ENCODE results near the gene ULK4.

The ULK4 gene

GRCh38 chr3:41258239-41258800 is 703.6 kb downstream of the ULK4 start:
- no peak for DNase-seq (ENCODE audit: low spot score)

GRCh38 chr3:41251593-41251992 is 710.3 kb downstream of the ULK4 start:
- DNase-seq (ENCODE audit: low spot score) = no peak

GRCh38 chr3:41250825-41251224 is 711.1 kb downstream of the ULK4 start:
- no peak for DNase-seq (ENCODE audit: low spot score)

- DNase-seq (ENCODE audit: low spot score) = no peak
These were observed 712.6 kb downstream of the ULK4 start for GRCh38 chr3:41249318-41249717.

GRCh38 chr3:41248525-41248924 is 713.4 kb downstream of the ULK4 start:
- DNase-seq (ENCODE audit: low spot score) = no peak

- no peak for DNase-seq (ENCODE audit: low spot score)
These were observed 714.6 kb downstream of the ULK4 start for GRCh38 chr3:41247055-41248004.

- DNase-seq (ENCODE audit: low spot score) = no peak
These were observed 717.1 kb downstream of the ULK4 start for GRCh38 chr3:41244620-41245336.

- DNase-seq (ENCODE audit: low spot score) = no peak
These were observed 718.7 kb downstream of the ULK4 start for GRCh38 chr3:41243183-41243582.

- no peak for DNase-seq (ENCODE audit: low spot score)
These were observed 719.9 kb downstream of the ULK4 start for GRCh38 chr3:41241800-41242571.

GRCh38 chr3:41241161-41241560 is 720.7 kb downstream of the ULK4 start:
- no peak for DNase-seq (ENCODE audit: low spot score)

GRCh38 chr3:41239587-41239986 is 722.3 kb downstream of the ULK4 start:
- no peak for DNase-seq (ENCODE audit: low spot score)

- no peak for DNase-seq (ENCODE audit: low spot score)
These were observed 724.0 kb downstream of the ULK4 start for GRCh38 chr3:41237907-41238306.

- no peak for DNase-seq (ENCODE audit: low spot score)
These were observed 725.7 kb downstream of the ULK4 start for GRCh38 chr3:41236228-41236627.

- no peak for DNase-seq (ENCODE audit: low spot score)
These were observed 726.8 kb downstream of the ULK4 start for GRCh38 chr3:41234823-41235721.

GRCh38 chr3:41224120-41224806 is 737.6 kb downstream of the ULK4 start:
- no peak for DNase-seq (ENCODE audit: low spot score)

GRCh38 chr3:41223691-41224090 is 738.2 kb downstream of the ULK4 start:
- no peak for DNase-seq (ENCODE audit: low spot score)

- no peak for DNase-seq (ENCODE audit: low spot score)
These were observed 738.8 kb downstream of the ULK4 start for GRCh38 chr3:41223078-41223477.

- no peak for DNase-seq (ENCODE audit: low spot score)
These were observed 739.4 kb downstream of the ULK4 start for GRCh38 chr3:41222501-41222900.

- no peak for DNase-seq (ENCODE audit: low spot score)
These were observed 739.9 kb downstream of the ULK4 start for GRCh38 chr3:41222012-41222411.

- no peak for DNase-seq (ENCODE audit: low spot score)
These were observed 740.8 kb downstream of the ULK4 start for GRCh38 chr3:41220906-41221677.
